NCI-H524 treated with DMSO at 0.1 percent for 48 hours (cell line): Measurements from ENCODE around the gene SNX24.

Source experiments
- DNase-seq: peaks from one replicate; lab custom pipeline; 2025; lab: John Stamatoyannopoulos, UW

SNX24 gene

GRCh38 chr5:122921826-122922225 is 76.4 kb downstream of the SNX24 start:
- DNase-seq = no peak

GRCh38 chr5:122924203-122924602 is 78.8 kb downstream of the SNX24 start:
- DNase-seq = no peak

DNA sequence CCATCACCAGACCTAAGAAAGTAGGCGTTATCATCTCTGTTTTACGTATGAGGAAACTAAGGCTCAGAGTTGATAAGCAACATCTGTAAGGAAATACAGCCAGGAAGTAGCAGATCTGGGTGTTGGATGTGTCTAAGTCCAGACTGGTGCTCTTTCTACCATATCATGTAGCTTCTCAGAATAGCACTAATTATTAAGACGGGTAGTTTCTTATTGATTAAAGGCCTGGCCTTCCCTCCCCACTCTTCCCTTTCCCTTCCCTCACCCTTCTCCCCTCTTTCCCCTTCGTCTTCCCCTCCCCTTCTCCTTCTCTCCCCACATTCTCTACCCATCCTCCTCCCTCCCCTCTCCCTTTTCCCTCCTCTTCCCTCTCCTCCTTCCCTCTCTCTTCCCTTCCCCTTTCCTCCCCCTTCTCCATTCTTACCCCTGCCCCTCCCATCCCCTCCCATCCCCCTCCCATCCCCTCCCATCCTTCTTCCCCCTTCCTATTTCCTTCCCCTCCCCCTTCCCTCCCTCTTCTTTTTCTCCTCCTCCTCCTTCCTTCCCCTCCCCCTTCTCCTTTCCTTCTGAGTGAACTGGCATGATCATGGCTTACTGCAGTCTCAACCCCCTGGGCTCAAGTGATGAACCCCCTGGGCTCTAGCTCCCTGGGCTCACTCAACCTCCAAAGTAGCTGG is 79.4 kb downstream of the SNX24 start:
- no peak for DNase-seq

GRCh38 chr5:122929001-122929400 is 83.6 kb downstream of the SNX24 start:
- no peak for DNase-seq

DNA sequence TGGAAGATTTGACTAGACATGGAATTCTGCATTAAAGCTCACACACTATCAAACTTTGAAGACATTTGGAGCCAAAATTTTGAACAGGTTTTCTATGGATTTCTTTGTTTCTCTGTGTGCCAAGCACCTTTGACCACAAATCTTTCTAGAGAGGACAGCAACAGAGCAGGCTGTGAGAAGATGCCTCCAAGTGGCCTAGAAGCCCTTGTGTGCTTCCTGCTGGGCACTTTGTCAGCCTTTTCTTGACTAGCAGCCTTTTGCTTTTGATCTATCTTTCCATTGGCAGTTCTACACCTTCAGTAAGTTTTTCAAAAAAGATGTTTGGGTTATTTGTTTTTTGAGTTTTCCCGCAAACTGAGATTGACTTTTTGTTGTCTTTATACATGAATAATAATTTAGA is 84.6 kb downstream of the SNX24 start:
- no peak for DNase-seq

DNA sequence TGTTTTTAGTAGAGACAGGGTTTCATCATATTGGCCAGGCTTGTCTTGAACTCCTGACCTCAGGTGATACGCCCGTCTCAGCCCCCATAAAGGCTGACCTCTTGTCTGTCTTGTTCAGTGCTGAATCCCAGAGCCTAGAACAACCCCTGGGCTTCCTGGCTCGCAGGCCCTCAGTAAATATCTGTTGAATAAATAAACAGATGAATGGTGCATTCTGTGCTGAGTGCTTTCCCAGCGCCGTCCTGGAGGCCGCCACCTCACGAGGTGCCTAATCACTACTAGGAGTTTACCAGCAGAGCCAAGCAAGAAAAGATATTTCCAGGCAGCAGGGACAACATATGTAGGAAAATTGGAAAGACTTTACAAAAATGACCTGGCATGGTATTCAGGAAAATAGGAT is 88.5 kb downstream of the SNX24 start:
- DNase-seq = no peak

DNA sequence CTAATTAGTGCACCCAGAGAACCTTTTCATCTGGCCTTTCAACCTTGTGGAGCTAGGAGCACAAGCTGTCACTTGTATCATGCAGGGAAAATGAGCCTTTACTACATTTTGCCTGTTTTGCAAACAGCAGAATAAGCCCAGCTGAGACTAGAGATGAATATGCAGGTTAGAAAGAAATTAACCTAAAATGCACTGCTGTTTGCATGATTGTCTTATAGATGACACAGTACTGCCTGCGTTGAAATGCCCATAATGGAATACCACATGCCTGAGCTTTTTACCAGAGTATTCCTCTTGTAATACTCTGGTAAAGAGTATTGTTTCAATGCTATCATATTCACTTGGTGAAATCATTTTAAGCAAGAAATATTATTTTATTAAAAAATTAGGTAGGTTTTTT is 90.7 kb downstream of the SNX24 start:
- DNase-seq = no peak

DNA sequence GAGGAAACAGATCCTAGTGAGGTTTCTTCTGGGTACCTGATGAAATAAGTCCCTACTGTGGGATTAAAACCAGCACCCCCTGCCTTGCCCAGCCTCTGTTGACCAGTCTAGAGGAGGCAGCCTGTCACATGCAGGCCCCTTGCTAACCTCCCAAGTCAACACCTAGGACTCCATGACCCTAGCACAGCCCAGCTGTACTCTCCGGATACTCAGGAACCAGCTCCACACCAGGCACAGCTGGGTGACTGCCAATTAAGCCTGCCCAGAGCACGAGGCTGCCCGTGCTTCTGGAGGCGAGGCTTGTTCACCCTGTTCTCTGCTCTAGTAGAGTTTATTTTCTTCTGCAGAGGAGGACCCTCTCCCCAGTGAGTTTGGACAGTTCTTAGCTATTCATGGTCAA is 92.5 kb downstream of the SNX24 start:
- DNase-seq = no peak

- no peak for DNase-seq
Measured at GRCh38 chr5:122940890-122941289, 95.5 kb downstream of the SNX24 start.

- DNase-seq = no peak
Measured at GRCh38 chr5:122941737-122942136, 96.3 kb downstream of the SNX24 start.

DNA sequence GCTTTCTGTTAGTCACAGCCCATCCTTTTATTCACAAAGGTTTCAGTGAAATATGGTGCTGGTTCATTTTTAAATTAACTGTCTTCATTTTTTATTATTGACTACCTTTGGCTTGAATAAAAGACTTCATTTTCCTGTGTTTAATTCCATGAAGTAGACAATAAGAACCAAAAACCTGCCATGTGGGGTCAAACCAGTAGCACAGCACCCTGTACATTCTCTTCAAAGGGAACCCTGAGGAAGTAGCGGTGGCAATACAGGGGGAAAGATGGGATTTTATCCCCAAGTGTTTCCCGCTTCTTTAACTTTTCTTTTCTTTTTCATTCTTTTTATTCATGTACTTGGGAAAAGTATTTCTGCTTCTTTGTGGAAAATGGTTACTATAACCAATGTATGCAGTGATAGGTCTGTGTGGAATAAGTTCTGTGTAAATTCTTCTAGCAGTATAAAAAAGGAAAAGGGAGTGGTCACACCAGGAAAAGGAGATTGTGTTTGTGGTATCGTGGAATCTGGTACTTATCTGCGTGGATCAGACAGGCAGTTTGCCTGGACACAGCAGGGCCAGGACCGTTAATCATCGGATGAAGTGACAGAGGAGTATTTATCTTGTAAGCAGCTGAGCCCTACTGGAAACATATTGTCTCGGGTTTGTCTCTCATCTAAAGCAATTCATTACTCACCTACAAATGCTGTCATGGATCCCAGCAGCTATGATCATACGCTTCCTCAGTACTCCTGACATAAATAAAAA is 96.9 kb downstream of the SNX24 start:
- no peak for DNase-seq

GRCh38 chr5:122943050-122943698 is 97.8 kb downstream of the SNX24 start:
- no peak for DNase-seq

DNA sequence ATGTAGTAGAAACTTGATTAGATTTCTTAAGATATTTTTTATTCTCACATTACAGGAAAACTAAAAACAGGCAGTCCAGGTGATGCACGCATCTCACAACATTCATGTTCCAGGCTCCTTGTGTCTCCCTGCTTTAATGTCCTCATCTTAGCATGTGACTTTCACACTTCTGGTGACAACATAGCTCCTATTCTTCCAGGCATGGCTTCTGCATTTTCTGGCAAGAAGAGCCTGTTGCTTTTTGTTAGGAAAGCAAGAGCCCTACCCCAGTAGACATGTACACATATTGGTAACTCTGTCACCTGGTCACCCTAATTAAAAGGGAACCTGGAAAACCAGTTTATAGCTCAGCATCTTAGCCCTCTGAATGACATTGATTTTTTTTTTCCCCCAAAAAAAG is 98.6 kb downstream of the SNX24 start:
- no peak for DNase-seq

GRCh38 chr5:122947372-122947771 is 102.0 kb downstream of the SNX24 start:
- no peak for DNase-seq

DNA sequence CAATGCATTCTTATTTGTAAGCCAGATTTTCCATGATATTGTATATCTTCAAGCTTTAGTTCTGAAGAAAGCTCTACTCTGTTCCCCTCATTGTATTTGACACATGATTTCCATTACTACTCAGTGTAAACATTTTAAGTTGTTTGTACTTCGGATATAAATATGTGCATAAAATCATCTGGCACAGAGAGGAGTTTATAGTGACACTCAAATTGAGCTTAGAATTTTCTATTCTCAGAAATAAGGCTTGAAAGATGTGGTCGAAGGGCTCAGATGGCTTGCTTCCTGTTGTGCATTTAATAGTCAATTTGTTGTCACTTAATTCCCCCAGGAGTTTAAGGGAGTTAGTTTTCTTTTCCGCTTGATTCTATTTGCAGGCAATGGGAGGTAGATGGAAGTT is 102.4 kb downstream of the SNX24 start:
- DNase-seq = no peak

DNA sequence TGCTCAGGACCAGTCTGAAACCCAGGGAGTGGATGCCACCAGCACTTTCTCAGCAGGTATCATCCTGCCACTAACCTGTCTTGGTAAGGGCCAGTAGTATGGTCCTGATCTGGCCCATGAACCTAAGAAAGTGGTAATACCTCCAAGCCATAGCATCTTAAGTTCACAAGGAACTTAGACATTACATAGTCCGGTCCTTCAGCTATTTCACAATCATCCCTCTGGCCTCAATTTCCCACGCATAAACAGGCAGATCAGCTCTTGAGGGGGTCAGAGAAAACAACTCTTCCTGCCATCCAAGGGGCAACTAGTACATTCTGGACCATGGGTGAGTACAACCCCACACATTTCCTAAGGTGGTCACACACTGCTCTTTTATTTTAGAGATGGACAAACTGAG is 102.9 kb downstream of the SNX24 start:
- no peak for DNase-seq

- DNase-seq = no peak
Measured at GRCh38 chr5:122951658-122952057, 106.2 kb downstream of the SNX24 start.

DNA sequence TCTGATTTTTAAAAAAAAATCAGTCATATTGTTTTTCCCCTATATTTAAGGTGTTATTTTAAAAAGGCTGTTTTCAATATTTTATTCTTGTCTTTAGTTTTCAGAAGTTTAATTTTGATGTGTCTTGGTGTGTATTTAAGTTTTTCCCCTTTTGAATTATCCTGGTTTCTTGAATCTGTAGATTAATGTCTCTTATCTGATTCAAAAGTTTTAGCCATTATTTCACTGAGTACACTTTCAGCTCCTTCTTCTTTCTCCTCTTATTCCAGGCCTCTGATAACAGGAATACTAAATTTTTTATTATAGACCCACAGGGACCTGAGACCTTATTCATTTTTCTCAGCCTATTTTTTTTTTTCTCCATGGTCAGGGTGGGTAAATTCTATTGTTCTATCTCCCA is 109.3 kb downstream of the SNX24 start:
- no peak for DNase-seq

GRCh38 chr5:122957457-122957856 is 112.0 kb downstream of the SNX24 start:
- no peak for DNase-seq

- no peak for DNase-seq
Measured at GRCh38 chr5:122959740-122960445, 114.5 kb downstream of the SNX24 start.

DNA sequence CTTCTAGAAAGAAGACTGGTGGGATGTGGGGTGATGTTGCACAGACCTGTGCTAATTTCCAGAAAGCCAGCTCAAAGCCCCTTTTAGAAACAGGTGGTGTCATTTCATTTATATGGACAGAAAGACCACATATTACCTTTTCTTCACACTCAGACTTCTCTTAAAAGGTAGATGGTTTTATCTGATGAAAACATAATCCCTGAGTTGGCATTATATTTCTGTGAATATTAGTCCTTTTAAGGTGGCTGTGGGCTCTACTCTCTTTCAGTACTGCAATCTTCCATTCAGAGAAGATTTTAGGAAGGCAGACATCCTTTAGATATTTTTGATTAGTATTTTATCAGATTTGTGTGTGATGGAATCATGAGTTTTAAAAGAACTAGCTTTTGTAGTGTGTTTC is 117.9 kb downstream of the SNX24 start:
- no peak for DNase-seq

- no peak for DNase-seq
Measured at GRCh38 chr5:122965111-122965510, 119.7 kb downstream of the SNX24 start.

DNA sequence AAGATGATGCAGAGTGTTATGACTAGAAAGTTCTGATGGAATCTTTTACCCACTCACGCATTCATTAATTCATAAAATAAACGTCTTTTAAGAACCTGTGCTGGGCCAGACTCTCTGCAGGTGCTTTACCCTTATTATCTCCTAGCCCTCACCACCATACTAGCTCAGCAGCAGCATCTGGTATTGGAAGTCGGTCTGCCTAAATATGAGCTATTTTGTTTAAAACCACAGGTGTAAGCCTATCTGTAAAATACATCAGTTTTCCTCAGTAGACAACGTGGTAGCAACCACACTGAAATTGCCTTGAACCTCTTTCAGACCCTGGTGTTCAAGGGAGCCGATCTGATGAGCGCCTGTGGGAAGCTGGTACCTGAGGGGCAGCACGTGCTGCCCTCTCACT is 121.7 kb downstream of the SNX24 start:
- DNase-seq = no peak
